DOHH2 (cell line): Measurements from ENCODE around the gene PFKL.

Experiments
- CTCF ChIP-seq: fragments of 200-600 bp; sonication (generic); IDR thresholded peaks from one replicate; pipeline ENCODE4 v1.5.1; 2014; ENCODE audit warnings: antibody characterized with exemption, mild to moderate bottlenecking, low read depth, low read length; ENCODE audit not compliant: poor library complexity, severe bottlenecking
- EZH2phosphoT487 ChIP-seq: fragments of 200-600 bp; sonication (generic); IDR thresholded peaks from 2 replicates; pipeline ENCODE4 v1.6.1; 2017; ENCODE audit warnings: borderline replicate concordance, mild to moderate bottlenecking, antibody characterized with exemption, low read length, moderate library complexity, mixed read lengths

- no peak for TF ChIP-seq CTCF
- no peak for TF ChIP-seq EZH2phosphoT487
Observed at GRCh38 chr21:44335266-44336059, 35.6 kb downstream of the PFKL start.
